ENCODE results near the gene SUPT4H1.

Gene SUPT4H1

GRCh38 chr17:58370309-58370708 lies 18.3 kb upstream of the SUPT4H1 start:
- Histone ChIP-seq H3K4me3 (ENCODE audit: insufficient read depth in 1 of 2, low read depth in 1 of 2, low read length in 2 of 2) (no peak overlapping the region), H3K4me2 (ENCODE audit: low read length, poor library complexity, severe bottlenecking) (no peak overlapping the region)
- 50% methylated on average over 1 of the region's 5 CpGs for WGBS

GRCh38 chr17:58369214-58370031 lies 17.4 kb upstream of the SUPT4H1 start:
- H3K27ac ChIP-seq (ENCODE audit: low read length, poor library complexity, severe bottlenecking): no peak overlapping the region
- H3K36me3 ChIP-seq (ENCODE audit: control insufficient read depth in 1 of 2, insufficient read depth in 2 of 2, low read depth in 1 of 2, low read length in 2 of 2): no peaks in the 10 kb centered on the region
- peaks cover 26 to 36% of the 10 kb centered on the region in 2 experiments for H3K27me3 ChIP-seq (ENCODE audit: control insufficient read depth in 1 of 2, insufficient read depth in 1 of 2, low read length in 2 of 2)
- no peak overlapping the region for H3K4ac ChIP-seq (ENCODE audit: low read depth in 1 of 2, low read length in 2 of 2)
- no peak overlapping the region for H2BK12ac ChIP-seq (ENCODE audit: low read length in 2 of 2)
- no peak overlapping the region for H3K18ac ChIP-seq (ENCODE audit: low read depth in 1 of 2, low read length in 2 of 2)
- H3K9me3 ChIP-seq (ENCODE audit: control insufficient read depth, low read length): no peaks in the 10 kb centered on the region
- H3K23ac ChIP-seq (ENCODE audit: low read length in 2 of 2): no peak overlapping the region
- H2AK5ac ChIP-seq (ENCODE audit: low read length, severe bottlenecking): no peak overlapping the region
- H3K14ac ChIP-seq (ENCODE audit: low read length in 2 of 2): no peak overlapping the region
- H3K9ac ChIP-seq (ENCODE audit: low read length): no peak overlapping the region
- 78% methylated on average over 5 of the region's 5 CpGs for WGBS
- H3K79me1 ChIP-seq (replicated peaks; ENCODE audit: low read length, poor library complexity, severe bottlenecking): no peaks in the 10 kb centered on the region
- DNase-seq: no peak
- no peak overlapping the region for H2BK120ac ChIP-seq (ENCODE audit: low read depth, low read length)
- H2BK5ac ChIP-seq (ENCODE audit: low read depth, low read length, poor library complexity, severe bottlenecking): no peak overlapping the region
- no peak overlapping the region for H4K8ac ChIP-seq (ENCODE audit: low read length)
- no peak overlapping the region for H4K91ac ChIP-seq (ENCODE audit: low read length)
- no peak overlapping the region for H3K4me3 ChIP-seq (ENCODE audit: insufficient read depth in 1 of 2, low read depth in 1 of 2, low read length in 2 of 2)
- H2BK15ac ChIP-seq (ENCODE audit: low read depth, poor library complexity, severe bottlenecking): no peak overlapping the region
- H2AFZ ChIP-seq (ENCODE audit: low read depth, low read length): no peak overlapping the region
- H3K4me2 ChIP-seq (ENCODE audit: low read length, poor library complexity, severe bottlenecking): no peak overlapping the region
- no peaks in the 10 kb centered on the region for H3K4me1 ChIP-seq (ENCODE audit: control insufficient read depth, insufficient read depth, low read depth, low read length)

More at GRCh38 chr17:58370309-58370708, 18.3 kb upstream of the SUPT4H1 start:
- no peak overlapping the region for H2AFZ ChIP-seq (ENCODE audit: low read depth, low read length)
- no peak overlapping the region for H3K9ac ChIP-seq (ENCODE audit: low read length)
- no peaks in the 10 kb centered on the region for H3K79me1 ChIP-seq (replicated peaks; ENCODE audit: low read length, poor library complexity, severe bottlenecking)
- no peaks in the 10 kb centered on the region for H3K4me1 ChIP-seq (ENCODE audit: control insufficient read depth, insufficient read depth, low read depth, low read length)
- H3K36me3 ChIP-seq (ENCODE audit: control insufficient read depth in 1 of 2, insufficient read depth in 2 of 2, low read depth in 1 of 2, low read length in 2 of 2): no peaks in the 10 kb centered on the region
- H4K8ac ChIP-seq (ENCODE audit: low read length): no peak overlapping the region
- no peaks in the 10 kb centered on the region for H3K9me3 ChIP-seq (ENCODE audit: control insufficient read depth, low read length)
- H2BK5ac ChIP-seq (ENCODE audit: low read depth, low read length, poor library complexity, severe bottlenecking): no peak overlapping the region
- H2BK12ac ChIP-seq (ENCODE audit: low read length in 2 of 2): no peak overlapping the region
- no peak overlapping the region for H3K23ac ChIP-seq (ENCODE audit: low read length in 2 of 2)
- H3K27me3 ChIP-seq (ENCODE audit: control insufficient read depth in 1 of 2, insufficient read depth in 1 of 2, low read length in 2 of 2): peaks cover 19 to 33% of the 10 kb centered on the region in 2 experiments
- no peak overlapping the region for H3K18ac ChIP-seq (ENCODE audit: low read depth in 1 of 2, low read length in 2 of 2)
- H2AK5ac ChIP-seq (ENCODE audit: low read length, severe bottlenecking): no peak overlapping the region
- H4K91ac ChIP-seq (ENCODE audit: low read length): no peak overlapping the region
- no peak overlapping the region for H3K4ac ChIP-seq (ENCODE audit: low read depth in 1 of 2, low read length in 2 of 2)
- no peak overlapping the region for H2BK120ac ChIP-seq (ENCODE audit: low read depth, low read length)
- no peak for DNase-seq
- H3K14ac ChIP-seq (ENCODE audit: low read length in 2 of 2): no peak overlapping the region
- no peak overlapping the region for H3K27ac ChIP-seq (ENCODE audit: low read length, poor library complexity, severe bottlenecking)
- no peak overlapping the region for H2BK15ac ChIP-seq (ENCODE audit: low read depth, poor library complexity, severe bottlenecking)

GRCh38 chr17:58368860-58369213 lies 16.8 kb upstream of the SUPT4H1 start:
- no peaks in the 10 kb centered on the region for H3K9me3 ChIP-seq (ENCODE audit: control insufficient read depth, low read length)
- H3K4me3 ChIP-seq (ENCODE audit: insufficient read depth in 1 of 2, low read depth in 1 of 2, low read length in 2 of 2): no peak overlapping the region
- H3K23ac ChIP-seq (ENCODE audit: low read length in 2 of 2): no peak overlapping the region
- H2AK5ac ChIP-seq (ENCODE audit: low read length, severe bottlenecking): no peak overlapping the region
- no peak overlapping the region for H2BK12ac ChIP-seq (ENCODE audit: low read length in 2 of 2)
- DNase-seq: no peak
- no peaks in the 10 kb centered on the region for H3K79me1 ChIP-seq (replicated peaks; ENCODE audit: low read length, poor library complexity, severe bottlenecking)
- H3K27ac ChIP-seq (ENCODE audit: low read length, poor library complexity, severe bottlenecking): no peak overlapping the region
- H3K27me3 ChIP-seq (ENCODE audit: control insufficient read depth in 1 of 2, insufficient read depth in 1 of 2, low read length in 2 of 2): peaks cover 31 to 41% of the 10 kb centered on the region in 2 experiments
- no peak overlapping the region for H4K8ac ChIP-seq (ENCODE audit: low read length)
- H3K4me2 ChIP-seq (ENCODE audit: low read length, poor library complexity, severe bottlenecking): no peak overlapping the region
- H2BK15ac ChIP-seq (ENCODE audit: low read depth, poor library complexity, severe bottlenecking): no peak overlapping the region
- no peak overlapping the region for H2BK5ac ChIP-seq (ENCODE audit: low read depth, low read length, poor library complexity, severe bottlenecking)
- no peaks in the 10 kb centered on the region for H3K36me3 ChIP-seq (ENCODE audit: control insufficient read depth in 1 of 2, insufficient read depth in 2 of 2, low read depth in 1 of 2, low read length in 2 of 2)
- H3K9ac ChIP-seq (ENCODE audit: low read length): no peak overlapping the region
- H4K91ac ChIP-seq (ENCODE audit: low read length): no peak overlapping the region
- H3K4me1 ChIP-seq (ENCODE audit: control insufficient read depth, insufficient read depth, low read depth, low read length): no peaks in the 10 kb centered on the region
- no peak overlapping the region for H3K4ac ChIP-seq (ENCODE audit: low read depth in 1 of 2, low read length in 2 of 2)
- H3K14ac ChIP-seq (ENCODE audit: low read length in 2 of 2): no peak overlapping the region
- 75% methylated on average over 2 of the region's 3 CpGs for WGBS
- H3K18ac ChIP-seq (ENCODE audit: low read depth in 1 of 2, low read length in 2 of 2): no peak overlapping the region
- H2BK120ac ChIP-seq (ENCODE audit: low read depth, low read length): no peak overlapping the region
- H2AFZ ChIP-seq (ENCODE audit: low read depth, low read length): no peak overlapping the region

- DNase-seq: no peak
- H3K4me2 ChIP-seq (ENCODE audit: low read length, poor library complexity, severe bottlenecking): no peak overlapping the region
- H2BK15ac ChIP-seq (ENCODE audit: low read depth, poor library complexity, severe bottlenecking): no peak overlapping the region
- no peaks in the 10 kb centered on the region for H3K36me3 ChIP-seq (ENCODE audit: control insufficient read depth in 1 of 2, insufficient read depth in 2 of 2, low read depth in 1 of 2, low read length in 2 of 2)
- H3K18ac ChIP-seq (ENCODE audit: low read depth in 1 of 2, low read length in 2 of 2): no peak overlapping the region
- H3K4me3 ChIP-seq (ENCODE audit: insufficient read depth in 1 of 2, low read depth in 1 of 2, low read length in 2 of 2): no peak overlapping the region
- WGBS: 90% methylated on average over 2 of the region's 3 CpGs
- H2BK12ac ChIP-seq (ENCODE audit: low read length in 2 of 2): no peak overlapping the region
- H3K27me3 ChIP-seq (ENCODE audit: control insufficient read depth in 1 of 2, insufficient read depth in 1 of 2, low read length in 2 of 2): peaks cover 45 to 49% of the 10 kb centered on the region in 2 experiments
- H3K4ac ChIP-seq (ENCODE audit: low read depth in 1 of 2, low read length in 2 of 2): no peak overlapping the region
- no peaks in the 10 kb centered on the region for H3K4me1 ChIP-seq (ENCODE audit: control insufficient read depth, insufficient read depth, low read depth, low read length)
- H3K27ac ChIP-seq (ENCODE audit: low read length, poor library complexity, severe bottlenecking): no peak overlapping the region
- H4K8ac ChIP-seq (ENCODE audit: low read length): no peak overlapping the region
- no peaks in the 10 kb centered on the region for H3K79me1 ChIP-seq (replicated peaks; ENCODE audit: low read length, poor library complexity, severe bottlenecking)
- H3K9me3 ChIP-seq (ENCODE audit: control insufficient read depth, low read length): no peaks in the 10 kb centered on the region
- no peak overlapping the region for H3K23ac ChIP-seq (ENCODE audit: low read length in 2 of 2)
- no peak overlapping the region for H2BK5ac ChIP-seq (ENCODE audit: low read depth, low read length, poor library complexity, severe bottlenecking)
- H4K91ac ChIP-seq (ENCODE audit: low read length): no peak overlapping the region
- no peak overlapping the region for H2AFZ ChIP-seq (ENCODE audit: low read depth, low read length)
- no peak overlapping the region for H3K14ac ChIP-seq (ENCODE audit: low read length in 2 of 2)
- no peak overlapping the region for H3K9ac ChIP-seq (ENCODE audit: low read length)
- no peak overlapping the region for H2BK120ac ChIP-seq (ENCODE audit: low read depth, low read length)
- no peak overlapping the region for H2AK5ac ChIP-seq (ENCODE audit: low read length, severe bottlenecking)
Measured at GRCh38 chr17:58367461-58367860, 15.5 kb upstream of the SUPT4H1 start.

All from mesenchymal stem cell (in vitro differentiated cells and primary cell).